Stomach (tissue), 4 donors: Measurements from ENCODE around the gene MXI1.

Experiments used
- POLR2A ChIP-seq, 4 donors: fragments of 450-650 bp; IDR thresholded peaks; one replicate each; pipeline ENCODE4 v1.6.1; 2016; ENCODE audit warnings: antibody characterized with exemption in 4 of 4, control low read depth in 2 of 4, mild to moderate bottlenecking in 1 of 4, moderate library complexity in 1 of 4
- TF ChIP-seq, protein P1 (sequence below), 7 experiments: fragments of 450-650 bp in 4 of 7; fragments of 200-600 bp in 3 of 7; sonication (generic) in 3 of 7; IDR thresholded peaks; one replicate each; pipeline ENCODE4 v1.5.1; 2016 to 2019; ENCODE audit warnings: antibody characterized with exemption in 7 of 7, control low read depth in 2 of 7, mild to moderate bottlenecking in 1 of 7

DNA sequence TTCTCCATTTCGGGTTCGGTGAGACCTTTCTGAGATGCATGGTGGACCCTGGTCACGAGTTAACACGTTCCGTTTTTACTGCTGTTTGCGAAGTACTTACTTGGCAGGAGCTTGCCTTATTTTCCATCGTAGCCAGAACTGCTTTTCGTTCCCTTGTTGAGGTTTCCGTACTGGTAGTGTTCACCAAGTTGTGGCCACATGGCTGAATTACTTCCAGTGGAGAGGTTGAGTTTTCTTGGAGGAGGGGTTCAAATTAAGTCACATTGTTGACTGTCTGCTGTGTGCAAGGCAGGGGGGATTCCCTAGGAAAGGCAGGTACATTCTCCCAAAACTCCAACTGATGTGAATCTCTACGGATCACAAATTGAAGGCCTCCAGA is 4.0 kb downstream of the MXI1 start:
- TF ChIP-seq POLR2A (IDR thresholded peaks at IDR 0.05) = no peak
- TF ChIP-seq, protein P1, sequence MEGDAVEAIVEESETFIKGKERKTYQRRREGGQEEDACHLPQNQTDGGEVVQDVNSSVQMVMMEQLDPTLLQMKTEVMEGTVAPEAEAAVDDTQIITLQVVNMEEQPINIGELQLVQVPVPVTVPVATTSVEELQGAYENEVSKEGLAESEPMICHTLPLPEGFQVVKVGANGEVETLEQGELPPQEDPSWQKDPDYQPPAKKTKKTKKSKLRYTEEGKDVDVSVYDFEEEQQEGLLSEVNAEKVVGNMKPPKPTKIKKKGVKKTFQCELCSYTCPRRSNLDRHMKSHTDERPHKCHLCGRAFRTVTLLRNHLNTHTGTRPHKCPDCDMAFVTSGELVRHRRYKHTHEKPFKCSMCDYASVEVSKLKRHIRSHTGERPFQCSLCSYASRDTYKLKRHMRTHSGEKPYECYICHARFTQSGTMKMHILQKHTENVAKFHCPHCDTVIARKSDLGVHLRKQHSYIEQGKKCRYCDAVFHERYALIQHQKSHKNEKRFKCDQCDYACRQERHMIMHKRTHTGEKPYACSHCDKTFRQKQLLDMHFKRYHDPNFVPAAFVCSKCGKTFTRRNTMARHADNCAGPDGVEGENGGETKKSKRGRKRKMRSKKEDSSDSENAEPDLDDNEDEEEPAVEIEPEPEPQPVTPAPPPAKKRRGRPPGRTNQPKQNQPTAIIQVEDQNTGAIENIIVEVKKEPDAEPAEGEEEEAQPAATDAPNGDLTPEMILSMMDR (IDR thresholded peaks at IDR 0.05) = no peak
